ENCODE measurements around the gene GCH1.

DNA sequence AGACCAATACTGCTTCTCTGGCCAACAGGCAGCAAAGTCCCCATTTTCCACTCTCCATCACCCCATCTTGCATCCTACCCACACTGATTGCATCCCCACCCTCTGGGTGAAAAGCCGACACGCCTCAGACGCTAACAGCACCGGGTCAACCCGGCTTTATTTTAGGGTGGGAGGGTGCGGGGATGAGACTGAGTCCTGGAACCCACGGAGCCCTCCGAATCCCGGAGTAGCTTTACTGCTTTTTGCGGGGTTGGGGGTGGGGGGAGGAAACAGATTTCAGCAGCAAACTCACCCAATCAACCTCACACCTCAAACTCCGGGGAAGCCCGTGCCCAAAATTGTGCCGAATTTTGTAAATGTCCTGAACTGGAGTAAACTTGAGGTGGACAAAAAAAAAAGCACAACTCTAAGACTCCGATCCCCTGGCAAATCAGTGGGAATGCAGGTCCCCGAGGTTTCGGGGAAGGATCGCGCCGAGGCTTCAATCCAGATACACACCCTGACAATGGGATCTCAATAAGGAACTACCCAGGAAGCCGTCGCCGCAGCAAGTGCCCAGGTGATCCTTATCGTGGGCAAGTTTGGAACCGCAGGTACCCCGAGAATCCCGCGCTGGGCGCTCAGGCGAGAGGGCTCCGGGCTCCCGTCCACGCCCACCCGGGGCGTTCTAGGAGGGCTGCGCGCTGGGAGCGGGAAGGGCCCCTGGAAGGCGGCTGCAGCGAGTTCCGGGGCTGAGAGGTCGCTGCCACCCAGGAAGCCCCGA lies 1.1 kb downstream of the GCH1 start:
- TF ChIP-seq POLR2AphosphoS5 (IDR thresholded peaks at IDR 0.05; ENCODE audit: low read depth, low read length) (no peak), POLR2A (IDR thresholded peaks at IDR 0.05; ENCODE audit: low read depth, low read length) (no peak), TAF1 (IDR thresholded peaks at IDR 0.05; ENCODE audit: low read depth, low read length) (no peak), SPI1 (IDR thresholded peaks at IDR 0.05; ENCODE audit: low read depth, low read length) (no peak)

Measured in GM12891 (cell line).